Hepatocyte (in vitro differentiated cells): ENCODE results near the gene TAS1R3. TPM values are rescaled to one million over a fixed set of nuclear protein-coding genes. Genes with fewer than 3 reads are reported as not detected.

ENCODE experiments used
- DNase-seq: peaks from one replicate; pipeline ENCODE4 v3.0.0-alpha.2; 2016; ENCODE audit warnings: low spot score
- H2AFZ ChIP-seq: fragments of 200-600 bp; sonication (generic); 2 replicates; pipeline ENCODE4 v1.6.0; 2016; ENCODE audit warnings: antibody characterized with exemption, mild to moderate bottlenecking
- H3K27ac ChIP-seq: fragments of 200-600 bp; sonication (generic); 2 replicates; pipeline ENCODE4 v1.5.1; 2016; ENCODE audit warnings: mild to moderate bottlenecking
- H3K27me3 ChIP-seq: fragments of 200-600 bp; sonication (generic); 2 replicates; pipeline ENCODE4 v1.6.1; 2016
- H3K36me3 ChIP-seq: fragments of 200-600 bp; sonication (generic); replicated peaks from 2 replicates; pipeline ENCODE4 v1.5.1; 2016; ENCODE audit warnings: low read depth; ENCODE audit not compliant: insufficient read depth
- H3K4me1 ChIP-seq: fragments of 200-600 bp; sonication (generic); 2 replicates; pipeline ENCODE4 v1.5.1; 2016; ENCODE audit warnings: mild to moderate bottlenecking, moderate library complexity; ENCODE audit not compliant: insufficient read depth
- H3K4me2 ChIP-seq: fragments of 200-600 bp; sonication (generic); 2 replicates; pipeline ENCODE4 v1.6.0; 2016
- H3K4me3 ChIP-seq: fragments of 200-600 bp; sonication (generic); 2 replicates; pipeline ENCODE4 v1.5.1; 2016; ENCODE audit warnings: mild to moderate bottlenecking
- H3K79me2 ChIP-seq: fragments of 200-600 bp; sonication (generic); 2 replicates; pipeline ENCODE4 v1.6.0; 2017; ENCODE audit warnings: mild to moderate bottlenecking
- H3K9me2 ChIP-seq: fragments of 200-600 bp; sonication (generic); replicated peaks from 2 replicates; pipeline ENCODE4 v1.6.0; 2017; ENCODE audit warnings: mild to moderate bottlenecking; ENCODE audit not compliant: insufficient read depth
- H3K9me3 ChIP-seq: fragments of 200-600 bp; sonication (generic); 2 replicates; pipeline ENCODE4 v1.5.1; 2016; ENCODE audit warnings: low read depth, mild to moderate bottlenecking
- H4K20me1 ChIP-seq: fragments of 200-600 bp; sonication (generic); 2 replicates; pipeline ENCODE4 v1.6.0; 2016; ENCODE audit warnings: mild to moderate bottlenecking; ENCODE audit not compliant: insufficient read depth, poor library complexity, severe bottlenecking
- EZH2 ChIP-seq: fragments of 200-600 bp; sonication (generic); IDR thresholded peaks from 2 replicates; pipeline ENCODE4 v1.6.1; 2016; ENCODE audit warnings: antibody characterized with exemption, mild to moderate bottlenecking, borderline replicate concordance
- EZH2phosphoT487 ChIP-seq: fragments of 200-600 bp; sonication (generic); IDR thresholded peaks from one replicate; pipeline ENCODE4 v1.6.1; 2018; ENCODE audit warnings: antibody characterized with exemption, mild to moderate bottlenecking, low read depth, moderate library complexity; ENCODE audit not compliant: unreplicated experiment, severe bottlenecking
- WGBS: methylation state at CpG from one replicate; pipeline ENCODE4 v1.1.6; 2016; ENCODE audit warnings: low lambda C conversion rate; ENCODE audit errors: missing lambda C conversion rate; 5-methylcytosine and 5-hydroxymethylcytosine counted together
- polyA plus RNA-seq: library from polyadenylated mRNA; unstranded; fragments of >200 nt; fragmentation: Nextera tagmentation; extraction: Ambion mirVana; gene quantifications from 2 replicates; pipeline ENCODE4 v1.2.1, GENCODE V29; 2016
- total RNA-seq: library from RNA; depleted of rRNA; stranded (reverse); fragments of >200 nt; gene quantifications from 2 replicates; pipeline ENCODE4 v1.2.3, GENCODE V29; 2014
- TF ChIP-seq, protein P1 (sequence below): fragments of 200-600 bp; sonication (generic); IDR thresholded peaks from 2 replicates; pipeline ENCODE4 v1.5.1; 2016; ENCODE audit warnings: antibody characterized with exemption, mild to moderate bottlenecking; ENCODE audit not compliant: poor library complexity

The TAS1R3 gene
- total and polyA plus RNA-seq, 2 experiments from 2014 or later = 0.17 to 0.42 TPM

DNA sequence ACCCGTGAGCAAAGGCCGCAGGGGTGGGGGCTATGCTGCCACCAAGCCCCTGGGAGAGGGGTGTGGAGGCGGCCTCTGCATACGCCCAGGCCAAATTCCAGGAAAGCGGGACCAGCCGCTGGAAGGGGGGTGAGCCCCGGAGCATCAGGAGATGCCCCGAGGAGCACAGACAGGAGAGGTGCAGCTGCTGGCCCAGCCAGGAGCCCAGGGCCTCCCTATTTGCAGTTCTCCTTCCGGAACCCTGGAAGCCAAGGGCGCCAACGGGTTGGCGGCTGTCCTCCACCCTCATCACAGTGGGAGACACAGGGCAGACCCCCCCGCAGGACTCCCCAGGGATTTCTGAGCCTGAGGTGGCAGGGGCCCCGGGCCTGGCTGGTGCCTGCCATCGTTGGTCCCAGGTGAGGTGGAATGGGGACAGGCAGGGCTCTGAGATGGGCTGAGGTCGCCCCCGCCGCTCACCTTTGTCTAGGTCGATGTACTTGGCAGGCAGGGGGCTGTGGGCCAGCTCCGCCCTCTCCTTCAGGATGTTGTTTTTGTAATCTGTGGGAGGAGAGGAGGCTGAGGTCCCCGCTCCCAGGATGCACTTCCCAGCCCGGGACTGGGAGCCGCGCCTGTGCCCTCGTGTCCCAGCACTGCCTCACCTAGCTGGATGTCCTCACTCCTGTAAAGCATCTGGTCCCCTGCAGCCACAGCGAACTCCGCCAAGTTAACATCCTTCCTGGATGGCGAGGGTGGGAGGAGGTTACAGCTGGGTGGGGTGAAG is 22.5 kb downstream of the TAS1R3 start:
- H3K9me2 ChIP-seq = no peaks in the 10 kb centered on the region
- H3K36me3 ChIP-seq = no peaks in the 10 kb centered on the region
- peaks cover 44% of the 10 kb centered on the region for H3K79me2 ChIP-seq
- TF ChIP-seq EZH2phosphoT487 (no peak), EZH2 (no peak)
- TF ChIP-seq, protein P1, sequence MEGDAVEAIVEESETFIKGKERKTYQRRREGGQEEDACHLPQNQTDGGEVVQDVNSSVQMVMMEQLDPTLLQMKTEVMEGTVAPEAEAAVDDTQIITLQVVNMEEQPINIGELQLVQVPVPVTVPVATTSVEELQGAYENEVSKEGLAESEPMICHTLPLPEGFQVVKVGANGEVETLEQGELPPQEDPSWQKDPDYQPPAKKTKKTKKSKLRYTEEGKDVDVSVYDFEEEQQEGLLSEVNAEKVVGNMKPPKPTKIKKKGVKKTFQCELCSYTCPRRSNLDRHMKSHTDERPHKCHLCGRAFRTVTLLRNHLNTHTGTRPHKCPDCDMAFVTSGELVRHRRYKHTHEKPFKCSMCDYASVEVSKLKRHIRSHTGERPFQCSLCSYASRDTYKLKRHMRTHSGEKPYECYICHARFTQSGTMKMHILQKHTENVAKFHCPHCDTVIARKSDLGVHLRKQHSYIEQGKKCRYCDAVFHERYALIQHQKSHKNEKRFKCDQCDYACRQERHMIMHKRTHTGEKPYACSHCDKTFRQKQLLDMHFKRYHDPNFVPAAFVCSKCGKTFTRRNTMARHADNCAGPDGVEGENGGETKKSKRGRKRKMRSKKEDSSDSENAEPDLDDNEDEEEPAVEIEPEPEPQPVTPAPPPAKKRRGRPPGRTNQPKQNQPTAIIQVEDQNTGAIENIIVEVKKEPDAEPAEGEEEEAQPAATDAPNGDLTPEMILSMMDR = no peak
- peaks cover 16% of the 10 kb centered on the region for H4K20me1 ChIP-seq
- H3K4me2 ChIP-seq = no peak overlapping the region
- H3K27me3 ChIP-seq = no peaks in the 10 kb centered on the region
- no peak overlapping the region for H2AFZ ChIP-seq
- H3K27ac ChIP-seq = no peak overlapping the region
- 72% methylated on average over 22 of the region's 28 CpGs for WGBS
- H3K9me3 ChIP-seq = no peaks in the 10 kb centered on the region
- peaks cover 29% of the 10 kb centered on the region for H3K4me1 ChIP-seq
- no peak overlapping the region for H3K4me3 ChIP-seq
- DNase-seq = no peak

DNA sequence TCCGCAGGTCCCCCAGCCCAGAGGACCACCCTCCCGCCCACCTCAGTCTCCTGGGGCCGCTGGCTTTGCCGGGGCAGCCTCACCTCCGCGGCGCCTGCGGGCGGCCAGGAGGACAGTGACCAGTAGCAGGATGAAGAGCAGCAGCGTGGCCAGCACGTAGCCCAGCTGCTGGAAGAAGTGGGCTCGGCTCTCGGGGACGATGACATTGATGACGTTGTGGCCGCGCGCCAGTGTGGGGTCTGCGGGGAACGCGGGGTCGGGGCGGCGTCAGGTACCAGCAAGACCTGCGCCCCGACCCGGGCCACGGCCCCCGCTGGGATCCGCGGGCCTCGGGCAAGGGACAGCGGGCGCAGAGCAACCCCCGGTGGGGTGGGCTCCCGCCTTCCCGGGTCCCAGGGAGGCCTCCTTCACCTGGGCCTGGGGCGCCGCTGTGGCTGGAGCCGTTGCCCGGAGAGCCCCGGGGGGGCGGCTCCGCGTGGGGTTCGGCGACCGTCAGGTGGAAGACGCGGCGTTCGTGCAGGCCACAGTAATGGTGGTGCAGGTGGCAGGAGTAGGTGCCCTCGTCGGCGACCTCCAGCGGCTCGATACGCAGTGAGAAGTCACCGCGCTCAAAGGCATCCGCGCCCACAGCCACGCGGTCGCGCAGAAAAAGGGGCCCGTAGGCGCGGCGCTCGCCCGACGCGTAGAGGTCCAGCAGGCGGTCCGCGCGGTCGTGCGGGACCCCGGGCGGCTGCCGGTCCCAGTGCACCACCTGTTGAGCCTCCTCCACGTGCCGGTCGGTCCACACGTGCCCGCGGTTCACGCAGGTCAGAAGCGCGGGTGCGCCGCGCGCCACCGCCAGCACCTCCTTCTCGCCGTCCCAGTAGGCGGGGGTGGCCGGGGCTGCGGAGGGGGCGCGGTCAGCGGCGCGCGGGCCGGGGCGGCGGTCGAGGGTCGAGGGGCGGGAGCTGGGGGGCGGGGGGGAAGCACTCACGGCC is 23.5 kb downstream of the TAS1R3 start:
- DNase-seq = no peak
- TF ChIP-seq, protein P1 = no peak
- no peak for TF ChIP-seq EZH2
- no peak for TF ChIP-seq EZH2phosphoT487
- no peak overlapping the region for H2AFZ ChIP-seq
- H3K36me3 ChIP-seq = no peaks in the 10 kb centered on the region
- H4K20me1 ChIP-seq = peaks cover 16% of the 10 kb centered on the region
- peaks cover 39% of the 10 kb centered on the region for H3K4me1 ChIP-seq
- no peaks in the 10 kb centered on the region for H3K9me2 ChIP-seq
- peaks cover 41% of the 10 kb centered on the region for H3K79me2 ChIP-seq
- H3K4me2 ChIP-seq = peak overlapping the region; percentile 90
- whole genome bisulfite sequencing = 66% methylated on average over 83 of the region's 116 CpGs
- H3K27ac ChIP-seq = no peak overlapping the region
- no peak overlapping the region for H3K4me3 ChIP-seq
- no peaks in the 10 kb centered on the region for H3K27me3 ChIP-seq
- no peaks in the 10 kb centered on the region for H3K9me3 ChIP-seq

DNA sequence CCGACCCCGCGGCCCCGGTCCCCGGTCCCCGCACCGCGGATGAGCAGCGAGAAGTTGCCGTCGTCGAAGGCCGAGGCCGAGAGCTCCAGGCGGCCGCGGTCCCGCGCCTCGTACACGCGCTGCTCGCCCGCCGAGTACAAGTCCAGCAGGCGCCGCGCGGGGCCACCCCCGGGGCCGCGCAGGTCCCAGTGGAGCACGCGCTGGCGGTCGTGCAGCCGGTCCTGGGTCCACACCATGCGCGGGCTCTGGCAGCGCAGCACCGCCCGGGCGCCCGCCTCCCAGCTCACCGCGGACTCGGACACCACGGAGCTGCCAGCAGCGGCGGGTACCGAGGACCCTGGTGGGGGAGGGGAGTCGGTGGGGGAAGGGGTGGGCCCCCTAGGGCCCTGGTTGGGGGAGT is 24.3 kb downstream of the TAS1R3 start:
- H3K27me3 ChIP-seq = no peaks in the 10 kb centered on the region
- H3K27ac ChIP-seq = no peak overlapping the region
- no peaks in the 10 kb centered on the region for H3K9me3 ChIP-seq
- H4K20me1 ChIP-seq = peaks cover 16% of the 10 kb centered on the region
- 29% methylated on average over 41 of the region's 52 CpGs for WGBS
- H3K36me3 ChIP-seq = no peaks in the 10 kb centered on the region
- H3K4me2 ChIP-seq = peak overlapping the region; percentile 90
- H3K9me2 ChIP-seq = no peaks in the 10 kb centered on the region
- peaks cover 41% of the 10 kb centered on the region for H3K79me2 ChIP-seq
- peak overlapping the region; percentile 45 for H3K4me3 ChIP-seq
- H2AFZ ChIP-seq = no peak overlapping the region
- peaks cover 48% of the 10 kb centered on the region for H3K4me1 ChIP-seq
- TF ChIP-seq EZH2 = no peak
- TF ChIP-seq, protein P1 = no peak
- DNase-seq = peak; percentile 71
